Pulmonary artery endothelial cell (primary cell): ENCODE data around the gene PLA2G3. TPM values are rescaled to one million over a fixed set of nuclear protein-coding genes. Genes with fewer than 3 reads are reported as not detected.

Experiments
- DNase-seq: peaks from one replicate; pipeline ENCODE4 v3.0.0-alpha.2; 2011; ENCODE audit warnings: low read depth, low spot score
- total RNA-seq: library from RNA; depleted of rRNA; stranded (reverse); fragments of >200 nt; gene quantifications from 2 replicates; pipeline ENCODE4 v1.2.3, GENCODE V29; 2014

Gene PLA2G3
- total RNA-seq, 1 donor from 2014 or later = 0.26 TPM

DNA sequence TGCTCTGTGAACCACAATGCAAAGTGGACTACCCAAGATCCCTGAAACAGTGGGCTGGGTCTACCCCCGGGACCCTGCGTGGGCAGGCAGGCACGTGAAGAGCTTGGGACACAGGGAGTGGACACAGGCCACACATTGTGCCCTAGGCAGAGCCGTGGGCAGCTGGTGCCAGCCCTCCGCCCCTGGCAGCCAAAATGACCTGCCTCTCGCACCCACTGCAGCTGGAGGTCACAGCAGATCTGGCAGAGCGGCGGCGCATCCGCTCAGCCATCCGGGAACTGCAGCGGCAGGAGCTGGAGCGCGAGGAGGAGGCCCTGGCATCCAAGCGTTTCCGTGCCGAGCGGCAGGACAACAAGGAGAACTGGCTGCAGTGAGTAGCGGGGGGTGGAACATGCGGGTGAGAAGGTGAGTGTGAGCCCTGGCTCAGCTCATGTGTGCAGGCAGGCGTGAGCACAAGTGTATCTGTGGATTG lies 52.5 kb downstream of the PLA2G3 start:
- no peak for DNase-seq

DNA sequence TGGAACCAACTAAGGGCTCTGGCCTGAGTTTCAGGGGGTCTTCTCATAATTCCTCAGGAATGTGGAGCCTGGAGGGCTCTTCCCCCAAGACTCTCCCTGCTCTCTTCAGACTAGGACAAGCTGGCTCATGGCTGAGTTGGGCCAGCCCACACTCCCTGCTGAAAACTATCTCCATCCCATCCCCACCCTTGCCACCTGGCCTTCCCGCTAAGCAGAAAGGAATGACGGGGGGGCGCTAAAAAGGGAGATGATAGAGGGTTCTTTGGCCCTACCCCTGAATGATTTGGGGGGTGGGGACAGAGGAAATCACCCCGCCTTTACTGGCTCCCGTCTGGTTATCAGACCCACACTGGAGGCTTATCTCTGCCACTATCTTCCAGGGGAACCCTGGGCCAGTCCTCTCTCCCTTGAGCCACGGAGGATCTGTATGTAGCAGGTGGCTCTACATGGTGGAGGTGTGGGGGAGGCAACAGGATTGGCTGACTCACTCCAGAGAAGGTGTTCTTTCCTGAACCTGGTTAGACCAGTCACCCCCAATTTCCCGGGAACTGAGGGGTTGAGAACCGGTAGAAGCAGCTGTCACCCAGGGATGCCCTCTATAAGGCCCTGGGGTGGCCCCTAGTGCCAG lies 53.5 kb downstream of the PLA2G3 start:
- DNase-seq = no peak

GRCh38 chr22:31085928-31086327 lies 54.4 kb downstream of the PLA2G3 start:
- DNase-seq = no peak

- DNase-seq = no peak
Measured at GRCh38 chr22:31085493-31085824, 54.8 kb downstream of the PLA2G3 start.

GRCh38 chr22:31084811-31085492 lies 55.4 kb downstream of the PLA2G3 start:
- DNase-seq = no peak

Other genes starting within 250 kb of the PLA2G3 start
- gene MORC2, start 171.7 kb downstream of the PLA2G3 start, total RNA-seq = 13.8 and 21.6 TPM in 2 replicates
- 32.1 and 41.0 TPM in 2 replicates for gene TUG1, start 171.2 kb downstream of the PLA2G3 start, total RNA-seq
- gene SMTN, start 59.2 kb downstream of the PLA2G3 start, total RNA-seq = 93.6 and 118 TPM in 2 replicates
- 21.1 and 46.6 TPM in 2 replicates for gene SELENOM, start 32.9 kb downstream of the PLA2G3 start, total RNA-seq
- gene INPP5J, start 17.5 kb downstream of the PLA2G3 start, total RNA-seq = 0.20 and 0.25 TPM in 2 replicates
- 23.5 and 28.4 TPM in 2 replicates for gene RNF185, start 19.7 kb upstream of the PLA2G3 start, total RNA-seq
- gene LIMK2, start 71.8 kb upstream of the PLA2G3 start, total RNA-seq = 72.7 and 83.3 TPM in 2 replicates
- gene PIK3IP1, start 152.0 kb upstream of the PLA2G3 start, total RNA-seq = 13.6 and 16.4 TPM in 2 replicates
- 16.4 and 16.7 TPM in 2 replicates for gene PATZ1, start 205.8 kb upstream of the PLA2G3 start, total RNA-seq